Testis (tissue), 3 donors: Measurements from ENCODE around the gene PPM1K. TPM values are rescaled to one million over a fixed set of nuclear protein-coding genes. Genes with fewer than 3 reads are reported as not detected.
"Not testable (repeated sequence)": the region's sequence is repeated elsewhere in the genome, so short reads cannot be mapped to it uniquely, and the experiment has no call there.

Experiments used
- DNase-seq: peaks from one replicate; pipeline ENCODE4 v3.0.0-alpha.2; 2019
- H3K27ac ChIP-seq, 2 donors: fragments of 200-600 bp; sonication (generic); one replicate each; pipeline ENCODE4 v1.5.1; 2019
- H3K27me3 ChIP-seq: fragments of 200-600 bp; sonication (generic); one replicate; pipeline ENCODE4 v1.5.1; 2019
- H3K36me3 ChIP-seq: fragments of 200-600 bp; sonication (generic); one replicate; pipeline ENCODE4 v1.5.1; 2017; ENCODE audit warnings: low read depth; ENCODE audit errors: missing control alignments
- H3K4me1 ChIP-seq: fragments of 200-600 bp; sonication (generic); one replicate; pipeline ENCODE4 v1.5.1; 2019
- H3K4me3 ChIP-seq, 2 donors: fragments of 200-600 bp; sonication (generic); one replicate each; pipeline ENCODE4 v1.5.1; 2017 to 2019
- H3K9me3 ChIP-seq: fragments of 200-600 bp; sonication (generic); one replicate; pipeline ENCODE4 v1.5.1; 2017
- CTCF ChIP-seq, 3 experiments: fragments of 450-650 bp in 2 of 3; fragments of 200-600 bp in 1 of 3; sonication (generic) in 1 of 3; IDR thresholded peaks; one replicate each; pipeline ENCODE4 v1.5.1; 2016 to 2019; ENCODE audit warnings: antibody characterized with exemption in 3 of 3, mild to moderate bottlenecking in 2 of 3, moderate library complexity in 1 of 3
- POLR2A ChIP-seq: fragments of 450-650 bp; IDR thresholded peaks from one replicate; pipeline ENCODE4 v1.6.1; 2017; ENCODE audit warnings: antibody characterized with exemption, mild to moderate bottlenecking, moderate library complexity
- WGBS, 2 donors: methylation state at CpG; one replicate each; pipeline ENCODE4 v1.1.5; 2018; 5-methylcytosine and 5-hydroxymethylcytosine counted together
- intact Hi-C: fragments of 100-400 bp; cut with DNase I; formaldehyde crosslinking; loops from one replicate; pipeline ENCODE4 v1.15.1; 2023; ENCODE audit warnings: low total_unique reads
- polyA plus RNA-seq: library from polyadenylated mRNA; stranded (reverse); fragments of 350-450 nt; fragmentation: Illumina TruSeq; extraction: RNeasy Lipid Tissue Mini Kit (QIAGEN cat#74804); gene quantifications from one replicate; pipeline ENCODE4 v1.2.3, GENCODE V29; 2014; ENCODE audit warnings: low read depth, low replicate concordance; ENCODE audit not compliant: insufficient read depth
- total RNA-seq, 2 donors: library from RNA; depleted of rRNA; stranded (reverse); fragments of >200 nt; gene quantifications; one replicate each; pipeline ENCODE4 v1.2.3, GENCODE V29; 2016

The PPM1K gene
- total and polyA plus RNA-seq, 3 donors from 2014 or later, result 40.6 to 104 (median 76.5) TPM

DNA sequence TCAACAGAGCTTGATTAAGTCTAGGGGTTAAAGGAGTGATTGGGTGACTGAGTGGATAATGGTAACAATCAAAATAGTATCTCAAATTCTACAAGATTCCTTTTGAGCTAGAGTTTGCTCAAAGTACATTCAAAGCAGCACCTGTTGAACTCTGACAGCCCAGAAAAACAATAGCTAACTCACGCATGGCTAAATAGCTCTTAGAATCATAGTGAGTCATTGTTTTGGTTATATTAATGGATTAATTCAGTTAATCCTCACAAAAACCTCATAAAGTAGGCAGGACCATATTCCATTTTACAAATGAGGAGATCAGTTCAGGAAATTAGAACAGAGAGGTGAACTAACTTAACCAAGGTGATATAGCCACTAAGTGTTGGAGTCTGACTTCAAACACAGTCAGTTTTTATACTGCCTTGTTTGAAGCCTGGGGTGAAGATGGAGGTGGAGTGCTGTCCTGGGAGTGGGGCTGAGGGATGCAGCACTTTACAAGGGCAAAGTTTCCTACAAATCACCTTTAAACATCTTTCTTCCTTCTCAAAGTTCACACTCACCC lies 35.9 kb upstream of the PPM1K start:
- Histone ChIP-seq H3K27ac (no peak overlapping the region), H3K4me3 (no peak overlapping the region), H3K4me1 (no peaks in the 10 kb centered on the region), H3K9me3 (no peaks in the 10 kb centered on the region), H3K27me3 (no peaks in the 10 kb centered on the region), H3K36me3 (no peaks in the 10 kb centered on the region)
- 94% methylated on average over 1 of the region's 1 CpG for WGBS, 2 donors
- DNase-seq, result no peak
- intact Hi-C loops, result no loop called here
- TF ChIP-seq CTCF (IDR thresholded peaks at IDR 0.05), result no peak
- no peak for TF ChIP-seq POLR2A

- no peak for DNase-seq
- H3K4me1 ChIP-seq, result no peaks in the 10 kb centered on the region
- 84 to 88% methylated on average over 3 of the region's 3 CpGs for WGBS, 2 donors
- no peaks in the 10 kb centered on the region for H3K27me3 ChIP-seq
- H3K27ac ChIP-seq, result no peak overlapping the region
- TF ChIP-seq CTCF (IDR thresholded peaks at IDR 0.05), result no peak
- TF ChIP-seq POLR2A, result no peak
- H3K9me3 ChIP-seq, result no peaks in the 10 kb centered on the region
- H3K36me3 ChIP-seq, result no peaks in the 10 kb centered on the region
- H3K4me3 ChIP-seq, result no peak overlapping the region
- intact Hi-C loops, result no loop called here
These were observed 34.5 kb upstream of the PPM1K start for GRCh38 chr4:88318751-88319350.

- H3K4me3 ChIP-seq, result no peak overlapping the region
- DNase-seq, result no peak
- no peak overlapping the region for H3K27ac ChIP-seq
- no peak for TF ChIP-seq CTCF (IDR thresholded peaks at IDR 0.05)
- TF ChIP-seq POLR2A, result no peak
- H3K9me3 ChIP-seq, result no peaks in the 10 kb centered on the region
- H3K27me3 ChIP-seq, result no peaks in the 10 kb centered on the region
- intact Hi-C loops, result no loop called here
- 73 to 77% methylated on average over 5 of the region's 5 CpGs for WGBS, 2 donors
- no peaks in the 10 kb centered on the region for H3K36me3 ChIP-seq
- H3K4me1 ChIP-seq, result no peaks in the 10 kb centered on the region
These were observed 31.2 kb upstream of the PPM1K start for GRCh38 chr4:88315460-88316017.

GRCh38 chr4:88313088-88313624 lies 28.8 kb upstream of the PPM1K start:
- H3K27me3 ChIP-seq, intact Hi-C loops, H3K4me3 ChIP-seq, H3K36me3 ChIP-seq, H3K9me3 ChIP-seq, DNase-seq, H3K4me1 ChIP-seq, H3K27ac ChIP-seq: not testable (repeated sequence)
- 96 to 98% methylated on average over 5 to 17 of the region's 23 CpGs for WGBS, 2 donors

GRCh38 chr4:88308587-88308986 lies 24.2 kb upstream of the PPM1K start:
- TF ChIP-seq CTCF (IDR thresholded peaks at IDR 0.05) (no peak), POLR2A (no peak)
- Histone ChIP-seq H3K9me3 (no peaks in the 10 kb centered on the region), H3K27me3 (no peaks in the 10 kb centered on the region), H3K36me3 (no peaks in the 10 kb centered on the region), H3K4me3 (no peak overlapping the region), H3K27ac (no peak overlapping the region), H3K4me1 (no peaks in the 10 kb centered on the region)
- no peak for DNase-seq
- WGBS, 2 donors, result 73 to 75% methylated on average over 1 of the region's 1 CpG
- intact Hi-C loops, result no loop called here
